HUES64 (cell line): ENCODE data around the gene MOV10L1.
A peak's percentile ranks its signal among the peaks of the same experiment; 100 is the strongest.
"Not testable (repeated sequence)": the region's sequence is repeated elsewhere in the genome, so short reads cannot be mapped to it uniquely, and the experiment has no call there.

Experiments used
- H3K27ac ChIP-seq: 2 replicates; pipeline ENCODE4 v1.7.0; 2013; ENCODE audit warnings: low read depth, low read length, inconsistent platforms
- H3K27me3 ChIP-seq: 2 replicates; pipeline ENCODE4 v1.6.1; 2013; ENCODE audit warnings: mild to moderate bottlenecking, low read length; ENCODE audit not compliant: insufficient read depth
- H3K36me3 ChIP-seq: 2 replicates; pipeline ENCODE4 v1.6.1; 2013; ENCODE audit warnings: mild to moderate bottlenecking, low read length; ENCODE audit not compliant: insufficient read depth
- H3K4me1 ChIP-seq: 2 replicates; pipeline ENCODE4 v1.6.1; 2013; ENCODE audit warnings: mild to moderate bottlenecking, low read length, moderate library complexity; ENCODE audit not compliant: insufficient read depth
- H3K4me3 ChIP-seq: 2 replicates; pipeline ENCODE4 v1.5.1; 2013; ENCODE audit warnings: mild to moderate bottlenecking, low read length, moderate library complexity
- H3K9ac ChIP-seq: 2 replicates; pipeline ENCODE4 v1.6.1; 2013; ENCODE audit warnings: mild to moderate bottlenecking, low read depth, low read length
- H3K9me3 ChIP-seq: 2 replicates; pipeline ENCODE4 v1.6.1; 2013; ENCODE audit warnings: low read depth, low read length; ENCODE audit not compliant: insufficient read depth
- WGBS: fragments of 150-250, 120-280 bp; methylation state at CpG from one replicate; pipeline ENCODE4 v1.1.7; 2013; ENCODE audit warnings: missing lambda C conversion rate; 5-methylcytosine and 5-hydroxymethylcytosine counted together

Gene MOV10L1

DNA sequence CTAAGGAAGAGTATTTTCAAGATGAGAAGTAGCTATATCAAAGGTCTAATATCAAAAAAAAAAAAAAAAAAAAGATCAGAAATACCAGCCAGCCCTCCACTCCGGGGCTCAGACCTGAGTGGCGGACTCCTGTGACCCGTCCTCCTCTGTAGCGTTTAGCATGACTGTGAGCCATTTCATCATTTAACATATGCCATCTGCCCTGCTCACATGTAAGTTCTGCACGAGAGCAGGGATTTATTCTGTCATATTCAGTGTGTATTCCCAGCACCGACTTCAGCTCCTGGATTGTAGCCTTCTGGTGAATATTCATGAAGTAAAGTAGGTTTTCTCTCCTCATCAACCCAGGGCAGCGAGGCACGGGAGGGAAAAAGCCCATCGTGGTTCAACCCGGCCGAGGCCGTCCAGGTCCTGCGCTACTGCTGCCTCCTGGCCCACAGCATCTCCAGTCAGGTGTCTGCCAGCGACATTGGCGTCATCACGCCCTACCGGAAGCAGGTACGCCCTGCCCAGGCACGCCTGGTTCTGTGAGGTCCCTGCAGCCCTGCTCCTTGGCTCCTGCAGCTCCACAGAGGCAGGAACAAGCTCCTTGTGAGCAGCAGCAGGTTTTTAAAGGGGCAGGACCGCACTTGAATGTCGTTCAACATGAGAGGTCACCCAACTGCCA, 68.0 kb downstream of the MOV10L1 start:
- H3K36me3 ChIP-seq: no peaks in the 10 kb centered on the region
- no peaks in the 10 kb centered on the region for H3K9me3 ChIP-seq
- no peak overlapping the region for H3K9ac ChIP-seq
- no peak overlapping the region for H3K27ac ChIP-seq
- no peaks in the 10 kb centered on the region for H3K27me3 ChIP-seq
- WGBS: 83% methylated on average over 21 of the region's 21 CpGs
- H3K4me3 ChIP-seq: no peak overlapping the region
- 0 out of 2 replicates have a peak, but pooled peaks cover 2% of the 10 kb centered on the region for H3K4me1 ChIP-seq

DNA sequence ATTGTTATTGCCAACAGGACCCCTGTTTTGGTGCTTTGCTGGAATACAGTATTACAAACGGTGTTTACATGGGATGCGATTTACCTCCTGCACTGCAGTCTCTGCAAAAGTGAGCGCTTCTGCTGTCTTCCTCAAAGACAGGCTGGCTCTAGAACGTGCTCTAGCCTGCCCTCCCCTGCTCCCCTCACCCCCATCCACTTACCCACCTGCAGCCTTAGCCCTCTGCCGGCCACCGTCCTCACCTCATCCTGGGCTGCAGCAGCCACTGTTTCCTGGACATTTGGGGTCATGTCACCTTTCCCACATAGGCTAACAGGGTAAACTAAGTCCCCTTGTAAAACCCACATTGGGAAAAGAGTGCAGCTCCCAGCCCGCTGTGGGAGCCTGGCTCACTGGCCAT, 71.1 kb downstream of the MOV10L1 start:
- Histone ChIP-seq H3K27ac (no peak overlapping the region), H3K36me3 (no peaks in the 10 kb centered on the region), H3K27me3 (no peaks in the 10 kb centered on the region), H3K4me3 (no peak overlapping the region), H3K9ac (no peak overlapping the region), H3K4me1 (0 out of 2 replicates have a peak, but pooled peaks cover 2% of the 10 kb centered on the region), H3K9me3 (no peaks in the 10 kb centered on the region)
- 78% methylated on average over 7 of the region's 7 CpGs for whole genome bisulfite sequencing

DNA sequence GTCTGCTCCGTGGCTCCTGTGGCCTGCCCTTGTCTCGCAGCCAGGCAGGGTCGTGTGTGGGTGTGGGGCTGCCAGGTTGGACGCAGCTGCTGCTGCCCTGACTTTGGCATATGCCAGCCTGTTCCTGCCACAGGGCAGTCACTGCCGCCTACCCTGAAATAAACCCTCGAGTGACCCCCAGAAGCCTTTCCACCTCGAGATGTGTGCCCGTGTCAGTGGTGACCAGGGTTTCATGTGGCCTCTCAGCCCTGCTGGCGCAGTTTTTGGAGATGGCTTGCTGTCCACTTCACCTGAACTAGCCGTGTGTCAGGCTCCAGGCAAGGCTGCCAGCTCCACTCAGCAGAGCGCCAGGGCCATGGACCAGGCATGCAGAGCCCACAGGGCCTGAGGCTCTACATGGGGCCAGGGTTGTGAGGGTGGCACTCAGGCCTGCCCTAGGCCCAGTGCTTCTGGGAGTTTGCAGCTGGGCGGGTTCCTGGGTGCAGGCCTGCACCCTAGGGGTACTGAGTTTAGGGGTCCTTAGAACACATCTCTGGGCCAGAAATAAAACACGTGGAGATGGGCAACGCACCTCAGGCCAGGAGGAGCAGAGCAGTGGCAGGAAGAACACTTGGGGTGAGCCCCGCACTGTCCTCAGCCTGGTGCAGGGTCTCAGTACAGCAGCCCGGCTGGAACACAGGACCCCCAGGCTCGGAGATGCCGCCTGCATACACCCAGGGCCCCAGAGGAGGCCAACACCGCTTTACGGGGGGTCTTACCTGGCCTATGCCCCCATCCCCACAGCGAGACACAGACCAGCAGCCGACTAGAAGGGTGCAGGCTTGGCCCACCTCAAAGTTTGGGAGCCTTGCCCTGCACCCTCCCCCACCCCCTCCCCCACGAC, 71.9 kb downstream of the MOV10L1 start:
- H3K4me3 ChIP-seq: no peak overlapping the region
- 0 out of 2 replicates have a peak, but pooled peaks cover 2% of the 10 kb centered on the region for H3K4me1 ChIP-seq
- H3K36me3 ChIP-seq: no peaks in the 10 kb centered on the region
- WGBS: 91% methylated on average over 23 of the region's 23 CpGs
- H3K27ac ChIP-seq: no peak overlapping the region
- H3K9me3 ChIP-seq: no peaks in the 10 kb centered on the region
- no peaks in the 10 kb centered on the region for H3K27me3 ChIP-seq
- no peak overlapping the region for H3K9ac ChIP-seq

DNA sequence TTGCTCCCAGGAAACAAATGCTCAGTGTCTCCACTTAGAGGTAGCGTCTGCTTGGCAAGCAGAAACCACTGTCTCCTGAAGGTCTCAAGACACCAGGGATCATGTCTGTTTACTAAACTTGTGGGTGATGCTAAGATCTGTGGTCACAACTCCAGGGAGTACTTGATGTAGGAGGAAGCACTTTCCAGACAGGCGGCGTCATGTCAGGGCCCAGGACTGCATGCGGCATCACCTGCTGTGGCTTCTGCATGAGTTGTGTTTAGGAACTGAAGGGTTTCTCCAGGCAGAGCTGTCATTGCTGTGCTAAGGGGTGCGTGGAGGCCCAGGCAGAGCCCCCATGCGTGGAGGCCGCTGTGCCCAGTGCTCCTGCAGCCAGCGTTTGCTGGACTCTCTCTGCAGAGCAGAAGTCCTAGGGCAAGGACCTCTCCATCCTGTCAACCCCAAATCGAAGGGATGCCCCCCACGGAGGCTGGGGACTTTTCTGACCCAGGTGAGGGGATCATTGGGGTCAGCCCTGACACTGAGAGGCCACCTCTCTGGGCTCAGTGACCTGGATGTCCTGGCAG, 72.7 kb downstream of the MOV10L1 start:
- H3K4me1 ChIP-seq: 0 out of 2 replicates have a peak, but pooled peaks cover 2% of the 10 kb centered on the region
- no peaks in the 10 kb centered on the region for H3K36me3 ChIP-seq
- H3K27ac ChIP-seq: no peak overlapping the region
- WGBS: 91% methylated on average over 10 of the region's 10 CpGs
- H3K4me3 ChIP-seq: no peak overlapping the region
- no peaks in the 10 kb centered on the region for H3K9me3 ChIP-seq
- peaks cover under 1% of the 10 kb centered on the region; the same call in 1 of the 2 replicates for H3K27me3 ChIP-seq
- H3K9ac ChIP-seq: no peak overlapping the region

DNA sequence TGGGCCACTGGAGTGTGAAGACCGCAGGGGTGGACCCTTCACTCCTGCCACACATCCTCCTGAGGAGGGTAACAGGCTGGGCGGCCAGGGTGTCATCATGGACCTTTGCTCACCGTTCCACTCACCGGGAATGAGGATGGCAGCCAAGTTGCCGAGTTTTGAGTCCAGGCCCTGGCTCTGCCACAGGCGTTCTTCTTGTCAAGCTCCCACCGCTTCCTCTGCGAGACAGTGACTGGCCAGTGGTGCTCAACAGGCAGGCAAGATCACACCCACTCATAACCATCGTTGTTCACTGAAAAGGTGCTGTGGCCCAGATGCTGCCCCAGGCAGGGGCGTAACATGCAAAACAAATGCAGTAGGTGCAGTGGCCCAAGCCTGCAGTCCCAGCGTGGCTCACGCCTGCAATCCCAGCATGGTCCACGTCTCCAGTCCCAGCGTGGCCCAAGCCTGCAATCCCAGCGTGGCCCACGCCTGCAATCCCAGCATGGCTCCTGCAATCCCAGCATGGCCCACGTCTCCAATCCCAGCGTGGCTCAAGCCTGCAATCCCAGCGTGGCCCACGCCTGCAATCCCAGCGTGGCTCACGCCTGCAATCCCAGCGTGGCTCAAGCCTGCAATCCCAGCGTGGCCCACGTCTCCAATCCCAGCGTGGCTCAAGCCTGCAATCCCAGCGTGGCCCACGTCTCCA, 75.8 kb downstream of the MOV10L1 start:
- H3K4me1 ChIP-seq: no peaks in the 10 kb centered on the region
- no peak overlapping the region for H3K4me3 ChIP-seq
- WGBS: 96% methylated on average over 28 of the region's 28 CpGs
- no peak overlapping the region for H3K9ac ChIP-seq
- H3K9me3 ChIP-seq: no peaks in the 10 kb centered on the region
- H3K27ac ChIP-seq: no peak overlapping the region
- peaks cover 22% of the 10 kb centered on the region for H3K27me3 ChIP-seq
- H3K36me3 ChIP-seq: no peaks in the 10 kb centered on the region

DNA sequence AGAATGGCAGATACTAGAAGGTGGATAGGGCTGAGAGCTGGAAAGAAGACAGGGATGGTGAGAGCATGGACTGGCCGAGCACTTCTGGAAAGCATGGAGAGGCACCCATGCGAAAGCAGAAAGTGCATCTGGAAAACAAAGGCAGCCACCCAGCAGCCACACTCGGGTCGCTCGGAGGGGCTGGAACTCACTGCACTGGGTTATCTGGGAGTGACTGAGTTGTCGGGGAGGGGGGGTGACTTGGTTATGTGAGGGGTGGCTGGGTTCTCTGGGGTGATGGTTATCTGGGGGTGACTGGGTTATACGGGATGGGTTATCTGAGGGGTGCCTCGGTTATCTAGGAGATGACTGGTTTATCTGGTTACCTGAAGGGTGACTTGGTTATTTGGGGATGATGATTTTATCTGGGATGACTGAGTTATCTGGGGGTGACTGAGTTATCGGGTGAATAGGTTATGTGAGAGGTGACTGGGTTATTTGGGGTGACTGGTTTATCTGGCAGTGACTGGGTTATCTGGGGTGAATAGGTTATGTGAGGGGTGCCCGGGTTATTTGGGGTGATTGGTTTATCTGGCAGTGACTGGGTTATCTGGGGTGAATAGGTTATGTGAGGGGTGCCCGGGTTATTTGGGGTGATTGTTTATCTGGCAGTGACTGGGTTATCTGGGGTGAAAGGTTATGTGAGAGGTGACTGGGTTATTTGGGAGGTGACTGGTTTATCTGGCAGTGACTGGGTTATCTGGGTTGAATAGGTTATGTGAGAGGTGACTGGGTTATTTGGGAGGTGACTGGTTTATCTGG, 78.1 kb downstream of the MOV10L1 start:
- H3K4me1 ChIP-seq: peaks cover 3% of the 10 kb centered on the region; the same call in 1 of the 2 replicates

DNA sequence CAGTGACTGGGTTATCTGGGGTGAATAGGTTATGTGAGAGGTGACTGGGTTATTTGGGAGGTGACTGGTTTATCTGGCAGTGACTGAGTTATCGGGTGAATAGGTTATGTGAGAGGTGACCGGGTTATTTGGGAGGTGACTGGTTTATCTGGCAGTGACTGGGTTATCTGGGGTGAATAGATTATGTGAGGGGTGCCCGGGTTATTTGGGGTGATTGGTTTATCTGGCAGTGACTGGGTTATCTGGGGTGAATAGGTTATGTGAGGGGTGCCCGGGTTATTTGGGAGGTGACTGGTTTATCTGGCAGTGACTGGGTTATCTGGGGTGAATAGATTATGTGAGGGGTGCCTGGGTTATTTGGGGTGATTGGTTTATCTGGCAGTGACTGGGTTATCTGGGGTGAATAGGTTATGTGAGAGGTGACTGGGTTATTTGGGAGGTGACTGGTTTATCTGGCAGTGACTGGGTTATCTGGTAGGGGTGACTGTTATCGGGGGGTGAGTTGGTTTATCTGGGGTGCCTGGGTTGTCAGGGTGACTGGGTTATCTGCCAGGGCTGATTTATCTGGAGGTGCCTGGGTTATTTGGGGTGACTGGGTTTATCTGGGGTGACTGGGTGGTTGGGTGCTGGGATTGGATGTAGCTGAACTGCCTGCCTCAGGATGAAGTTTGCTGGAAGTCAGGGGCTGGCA, 78.8 kb downstream of the MOV10L1 start:
- WGBS: 91% methylated on average over 5 of the region's 5 CpGs
- not testable (repeated sequence) for H3K4me1 ChIP-seq, H3K9me3 ChIP-seq, H3K36me3 ChIP-seq, H3K9ac ChIP-seq, H3K27ac ChIP-seq
- Histone ChIP-seq H3K27me3 (peaks cover 37% of the 10 kb centered on the region), H3K4me3 (peak overlapping the region; percentile 30; the same call in 1 of the 2 replicates)

More for the DNA sequence above, 78.1 kb downstream of the MOV10L1 start:
- Histone ChIP-seq H3K27me3 (peaks cover 37% of the 10 kb centered on the region), H3K9ac (no peak overlapping the region), H3K27ac (no peak overlapping the region), H3K36me3 (no peaks in the 10 kb centered on the region), H3K4me3 (no peak overlapping the region), H3K9me3 (no peaks in the 10 kb centered on the region)
- WGBS: 67% methylated on average over 11 of the region's 11 CpGs

DNA sequence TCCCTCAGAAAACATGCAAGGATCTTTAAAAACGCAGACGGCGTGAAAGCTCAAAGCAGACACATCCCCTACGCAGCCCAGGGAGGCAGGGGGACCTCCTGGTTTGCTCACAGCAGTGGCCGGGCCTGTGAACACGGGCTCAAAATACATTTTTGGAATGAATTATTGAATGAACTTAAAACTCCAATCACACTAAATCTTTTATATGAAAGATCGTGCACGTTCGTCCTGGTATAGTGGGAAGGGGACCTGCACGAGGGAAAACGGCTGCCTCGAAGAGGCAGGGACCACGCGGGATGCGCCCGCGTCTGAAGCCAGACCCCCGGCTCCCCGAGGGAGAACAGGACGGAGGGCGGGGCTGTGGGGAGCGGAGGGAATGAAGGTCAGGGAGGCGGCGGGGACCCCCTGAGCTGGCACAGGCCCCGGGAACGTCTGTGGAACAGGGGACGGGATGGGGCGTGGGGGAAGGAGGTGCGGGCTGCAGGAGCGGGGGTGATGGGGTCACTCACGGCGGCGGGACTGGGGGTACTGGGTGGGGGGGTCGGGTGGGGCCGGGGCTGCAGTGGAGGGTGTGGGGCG, 79.5 kb downstream of the MOV10L1 start:
- WGBS: 17% methylated on average over 30 of the region's 36 CpGs
- Histone ChIP-seq H3K4me3 (peak overlapping the region; percentile 48), H3K9me3 (no peaks in the 10 kb centered on the region), H3K36me3 (no peaks in the 10 kb centered on the region), H3K9ac (no peak overlapping the region; the same call in 1 of the 2 replicates), H3K4me1 (peaks cover 3% of the 10 kb centered on the region; the same call in 1 of the 2 replicates), H3K27me3 (peaks cover 37% of the 10 kb centered on the region), H3K27ac (no peak overlapping the region)

DNA sequence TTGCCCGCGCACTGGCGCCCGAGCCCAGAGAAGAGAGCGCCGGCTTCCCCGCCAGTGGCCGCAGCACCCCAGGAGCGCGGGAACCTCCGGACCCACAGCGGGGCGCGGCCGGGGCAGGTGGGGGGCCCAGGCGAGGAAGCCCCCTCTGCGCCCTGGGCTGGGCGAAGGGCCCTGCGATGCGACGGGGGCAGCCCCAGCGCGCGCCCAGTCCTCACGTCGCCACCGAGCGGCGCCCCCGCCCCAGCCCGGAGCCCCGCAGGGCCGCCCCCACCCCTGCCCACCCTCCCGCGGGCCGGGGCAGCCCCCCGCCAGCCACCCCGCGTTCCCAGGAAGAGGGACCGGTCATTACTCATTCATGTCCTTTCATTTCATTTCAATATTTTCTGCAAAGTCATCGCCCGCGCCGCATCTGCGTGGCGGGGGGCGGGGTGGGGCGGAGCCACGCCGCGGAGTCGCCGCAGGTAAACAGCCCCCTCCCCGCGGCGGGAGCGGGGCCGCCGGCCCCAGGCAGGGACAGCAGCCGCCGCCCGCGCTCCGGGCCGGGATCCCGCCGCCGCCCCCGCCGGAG, 80.1 kb downstream of the MOV10L1 start:
- Histone ChIP-seq H3K36me3 (no peaks in the 10 kb centered on the region), H3K4me3 (peak overlapping the region; percentile 48), H3K9ac (peak overlapping the region; percentile 55; the same call in 1 of the 2 replicates), H3K27me3 (peaks cover 37% of the 10 kb centered on the region), H3K4me1 (peaks cover 3% of the 10 kb centered on the region; the same call in 1 of the 2 replicates), H3K27ac (no peak overlapping the region), H3K9me3 (no peaks in the 10 kb centered on the region)
- WGBS: under 1% methylated on average over 60 of the region's 70 CpGs
